GM19467 (cell line): ENCODE results near the gene PI4KA.
"Not testable (repeated sequence)": the region's sequence is repeated elsewhere in the genome, so short reads cannot be mapped to it uniquely, and the experiment has no call there.

Experiments
- ATAC-seq: cut with Tn5 transposase; IDR thresholded peaks from one replicate; pipeline ENCODE4 v1.9.1; 2021; ENCODE audit warnings: mild to moderate bottlenecking, moderate library complexity; ENCODE audit not compliant: unreplicated experiment

Gene PI4KA

DNA sequence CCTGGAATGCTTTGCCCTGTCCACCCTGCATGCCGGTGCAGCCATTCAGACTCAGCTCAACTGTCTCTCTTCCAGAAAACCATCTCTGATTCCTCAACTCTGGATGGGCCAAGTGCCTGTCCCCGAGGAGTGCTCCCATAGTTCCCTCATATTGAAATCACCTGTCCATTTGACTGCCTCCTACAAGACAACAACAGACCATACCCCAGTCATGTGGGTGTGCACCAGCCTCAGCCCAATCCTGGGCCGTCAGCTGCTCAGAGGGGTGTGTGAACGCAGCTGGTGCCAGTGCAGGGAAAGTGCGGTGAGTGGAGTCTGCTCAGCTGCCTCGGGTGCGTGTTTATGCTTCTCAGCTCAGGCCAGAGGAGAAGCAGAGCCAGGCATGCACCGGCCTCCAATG is 126.2 kb downstream of the PI4KA start:
- ATAC-seq: not testable (repeated sequence)

- ATAC-seq: no peak
Observed at GRCh38 chr22:20729194-20729593, 129.4 kb downstream of the PI4KA start.

GRCh38 chr22:20728523-20729190 is 130.0 kb downstream of the PI4KA start:
- ATAC-seq: no peak

GRCh38 chr22:20727118-20728015 is 131.2 kb downstream of the PI4KA start:
- no peak for ATAC-seq

GRCh38 chr22:20725987-20726558 is 132.5 kb downstream of the PI4KA start:
- ATAC-seq: no peak

- no peak for ATAC-seq
Observed at GRCh38 chr22:20724676-20725454, 133.7 kb downstream of the PI4KA start.

- no peak for ATAC-seq
Observed at GRCh38 chr22:20721409-20722218, 137.0 kb downstream of the PI4KA start.

- no peak for ATAC-seq
Observed at GRCh38 chr22:20720692-20721408, 137.8 kb downstream of the PI4KA start.

DNA sequence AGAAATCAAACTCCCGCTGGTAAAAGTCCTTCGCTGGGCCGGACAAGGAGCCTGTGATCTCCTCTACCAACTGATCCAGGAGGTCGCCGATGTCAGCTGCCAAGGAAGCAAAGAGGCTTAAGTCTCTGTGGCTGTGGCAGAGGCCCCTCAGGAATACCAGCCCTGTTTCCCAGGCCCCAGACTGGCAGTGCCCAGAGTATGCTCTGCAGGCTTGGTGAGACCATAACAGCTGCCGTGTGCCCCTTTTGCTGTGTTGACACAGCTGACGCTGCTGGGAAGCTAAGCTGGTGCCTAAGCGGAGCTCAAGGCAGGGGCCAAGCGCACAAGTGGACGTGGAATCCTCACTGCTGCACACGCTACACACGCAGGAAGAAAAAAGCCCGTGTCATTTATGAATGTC is 139.9 kb downstream of the PI4KA start:
- not testable (repeated sequence) for ATAC-seq

DNA sequence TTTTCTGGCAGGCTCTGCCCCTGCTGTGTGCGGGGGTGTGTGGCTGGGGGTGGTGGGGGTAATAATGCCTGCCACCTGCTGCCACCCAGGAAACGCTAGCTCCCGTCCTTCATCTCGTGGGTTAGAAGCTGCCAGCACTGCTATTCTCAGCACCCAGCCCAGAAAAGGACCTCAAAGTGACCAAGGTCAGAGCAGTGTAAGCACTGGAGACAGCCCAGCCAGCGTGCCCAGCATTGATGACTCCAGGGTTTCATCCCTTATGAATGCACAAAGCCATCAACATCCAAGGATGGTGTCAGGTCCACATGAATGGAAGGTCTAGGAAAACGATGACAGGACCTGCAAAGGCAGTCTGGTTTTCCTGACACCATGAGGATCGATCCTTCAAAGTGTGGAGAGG is 140.6 kb downstream of the PI4KA start:
- ATAC-seq: not testable (repeated sequence)

- not testable (repeated sequence) for ATAC-seq
Observed at GRCh38 chr22:20717213-20717866, 141.3 kb downstream of the PI4KA start.

- not testable (repeated sequence) for ATAC-seq
Observed at GRCh38 chr22:20713116-20713515, 145.5 kb downstream of the PI4KA start.

- not testable (repeated sequence) for ATAC-seq
Observed at GRCh38 chr22:20709966-20710365, 148.6 kb downstream of the PI4KA start.

GRCh38 chr22:20707549-20708118 is 151.0 kb downstream of the PI4KA start:
- ATAC-seq: not testable (repeated sequence)

DNA sequence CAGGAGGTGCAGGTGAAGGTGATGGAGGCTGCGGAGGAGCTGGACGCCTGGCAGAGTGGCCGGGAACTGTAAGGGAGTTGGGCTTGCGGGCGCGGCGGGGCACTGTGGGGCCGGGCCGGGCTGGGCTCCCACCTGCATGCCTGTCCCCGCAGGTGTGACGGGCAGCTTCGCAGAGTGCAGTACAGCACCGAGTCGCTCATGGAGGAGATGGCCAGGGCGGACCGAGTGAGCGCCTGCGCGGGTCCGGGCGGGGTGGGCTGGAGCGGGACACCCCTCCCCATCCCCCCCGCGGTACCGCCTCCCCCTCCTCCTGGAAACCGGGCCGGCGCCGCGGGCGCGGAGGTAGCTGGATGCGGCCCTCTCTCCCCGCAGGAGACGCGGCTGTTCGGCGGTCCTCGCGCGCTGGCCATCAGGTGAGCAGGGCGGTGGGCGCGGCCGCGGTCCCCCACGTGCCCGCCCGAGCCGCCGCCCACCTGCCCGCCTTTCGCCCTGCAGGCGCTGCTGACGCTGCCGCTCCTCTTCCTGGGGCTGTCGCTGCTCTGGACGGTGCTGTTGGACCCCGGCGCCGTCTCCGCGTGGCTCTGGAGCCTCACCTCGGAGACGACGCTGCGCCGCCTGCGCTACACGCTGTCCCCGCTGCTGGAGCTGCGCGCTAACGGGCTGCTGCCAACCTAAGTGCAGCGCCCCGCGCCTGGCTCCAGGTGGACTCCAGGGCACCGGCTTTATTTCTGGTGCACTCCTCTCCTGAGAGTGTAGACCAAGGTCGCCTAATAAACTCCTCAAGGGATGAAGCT is 154.6 kb downstream of the PI4KA start:
- ATAC-seq: not testable (repeated sequence)

GRCh38 chr22:20703414-20703806 is 155.2 kb downstream of the PI4KA start:
- ATAC-seq: peak; percentile 23

- ATAC-seq: peak; percentile 61
Observed at GRCh38 chr22:20702546-20703413, 155.8 kb downstream of the PI4KA start.
